Stimulated activated naive B cell treated with anti-CD40 and anti-IgM and Interleukin-4, amounts not matched to agents 10 μg/mL and 1 μg/mL and 100 μg/mL, for 72 hours (primary cell): ENCODE results near the gene SCYGR6.

ENCODE experiments used
- ATAC-seq, 2 donors: fragments of 150-1000 bp; cut with Tn5 transposase; replicated peaks; 2 replicates each; pipeline ENCODE4 v1.10.0; 2021; ENCODE audit warnings: moderate library complexity in 1 of 2
- DNase-seq: peaks from one replicate; pipeline ENCODE4 v3.0.0; 2021
- H3K27ac Mint-ChIP-seq: one replicate; pipeline ENCODE4 v1.8.0; 2022; ENCODE audit warnings: mild to moderate bottlenecking, mixed read lengths
- H3K27me3 Mint-ChIP-seq, 2 donors: one replicate each; pipeline ENCODE4 v1.8.0; 2022; ENCODE audit warnings: mixed read lengths in 2 of 2
- H3K36me3 Mint-ChIP-seq, 2 donors: one replicate each; pipeline ENCODE4 v1.8.0; 2022; ENCODE audit warnings: mixed read lengths in 2 of 2, mild to moderate bottlenecking in 1 of 2
- H3K4me1 Mint-ChIP-seq, 2 donors: one replicate each; pipeline ENCODE4 v1.8.0; 2022; ENCODE audit warnings: mixed read lengths in 2 of 2, mild to moderate bottlenecking in 1 of 2
- H3K4me3 Mint-ChIP-seq, 2 donors: one replicate each; pipeline ENCODE4 v1.8.0; 2022; ENCODE audit warnings: mild to moderate bottlenecking in 2 of 2, mixed read lengths in 2 of 2, moderate library complexity in 1 of 2
- H3K9me3 Mint-ChIP-seq, 2 donors: one replicate each; pipeline ENCODE4 v1.8.0; 2022; ENCODE audit warnings: mixed read lengths in 2 of 2, mild to moderate bottlenecking in 1 of 2

The SCYGR6 gene

GRCh38 chr2:227696990-227697679 lies 27.4 kb downstream of the SCYGR6 start:
- peaks cover 2 to 5% of the 10 kb centered on the region in 2 donors for H3K9me3 Mint-ChIP-seq
- H3K27me3 Mint-ChIP-seq = peaks cover 7 to 17% of the 10 kb centered on the region in 2 donors
- DNase-seq (no peak), ATAC-seq (no peak)
- H3K4me3 Mint-ChIP-seq = no peak overlapping the region
- no peak overlapping the region for H3K27ac Mint-ChIP-seq
- H3K4me1 Mint-ChIP-seq = no peaks in the 10 kb centered on the region
- H3K36me3 Mint-ChIP-seq = no peaks in the 10 kb centered on the region

- DNase-seq (no peak), ATAC-seq (no peak)
- Mint-ChIP-seq H3K4me3 (no peak overlapping the region), H3K4me1 (no peaks in the 10 kb centered on the region), H3K27ac (no peak overlapping the region), H3K36me3 (no peaks in the 10 kb centered on the region), H3K27me3 (peaks cover 11 to 19% of the 10 kb centered on the region in 2 donors), H3K9me3 (no peaks in the 10 kb centered on the region)
Observed at GRCh38 chr2:227687189-227687588, 37.4 kb downstream of the SCYGR6 start.

GRCh38 chr2:227684258-227684657 lies 40.3 kb downstream of the SCYGR6 start:
- no peak overlapping the region for H3K4me3 Mint-ChIP-seq
- peaks cover 7 to 18% of the 10 kb centered on the region in 2 donors for H3K27me3 Mint-ChIP-seq
- DNase-seq (no peak), ATAC-seq (no peak)
- no peaks in the 10 kb centered on the region for H3K4me1 Mint-ChIP-seq
- no peak overlapping the region for H3K27ac Mint-ChIP-seq
- no peaks in the 10 kb centered on the region for H3K36me3 Mint-ChIP-seq
- H3K9me3 Mint-ChIP-seq = no peaks in the 10 kb centered on the region

- Mint-ChIP-seq H3K4me3 (no peak overlapping the region), H3K9me3 (no peaks in the 10 kb centered on the region), H3K27ac (no peak overlapping the region)
Observed at GRCh38 chr2:227677928-227678327, 46.6 kb downstream of the SCYGR6 start.

GRCh38 chr2:227674485-227674884 lies 50.1 kb downstream of the SCYGR6 start:
- no peaks in the 10 kb centered on the region for H3K9me3 Mint-ChIP-seq
- no peak overlapping the region for H3K27ac Mint-ChIP-seq
- ATAC-seq (no peak), DNase-seq (no peak)
- no peaks in the 10 kb centered on the region for H3K4me1 Mint-ChIP-seq
- H3K4me3 Mint-ChIP-seq = no peak overlapping the region
- peaks cover 0 to 4% of the 10 kb centered on the region in 2 donors for H3K27me3 Mint-ChIP-seq
- H3K36me3 Mint-ChIP-seq = no peaks in the 10 kb centered on the region

More at GRCh38 chr2:227677928-227678327, 46.6 kb downstream of the SCYGR6 start:
- Mint-ChIP-seq H3K4me1 (no peaks in the 10 kb centered on the region), H3K27me3 (peaks cover 0 to 5% of the 10 kb centered on the region in 2 donors), H3K36me3 (no peaks in the 10 kb centered on the region)
- DNase-seq = no peak
- ATAC-seq = no peak
